GM19395 (cell line): ENCODE measurements around the gene FN1.
A peak's percentile ranks its signal among the peaks of the same experiment; 100 is the strongest.

Source experiments
- ATAC-seq: cut with Tn5 transposase; IDR thresholded peaks from one replicate; pipeline ENCODE4 v1.9.1; 2021; ENCODE audit warnings: mild to moderate bottlenecking, moderate library complexity; ENCODE audit not compliant: unreplicated experiment

Gene FN1

GRCh38 chr2:215356334-215356947, 79.4 kb downstream of the FN1 start:
- no peak for ATAC-seq

DNA sequence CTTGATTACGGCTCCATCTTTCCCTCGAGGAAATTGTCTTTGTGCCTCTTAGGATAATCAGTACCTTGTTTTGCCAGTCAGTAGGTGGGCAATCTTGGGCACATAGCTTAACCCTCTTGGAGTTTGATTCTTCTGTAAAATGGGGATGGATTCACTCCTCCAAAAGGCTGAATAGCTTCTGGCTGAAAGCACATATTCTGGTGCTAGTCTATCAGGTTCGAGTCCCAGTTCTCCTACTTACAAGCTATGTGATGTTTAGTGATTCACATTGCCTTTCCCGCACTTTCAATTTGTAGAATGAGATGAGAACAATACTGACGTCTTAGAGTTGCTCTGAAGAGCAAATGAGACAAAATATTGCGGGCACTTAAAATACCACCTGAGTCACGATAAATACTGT, 80.1 kb downstream of the FN1 start:
- no peak for ATAC-seq

- no peak for ATAC-seq
These were observed 80.8 kb downstream of the FN1 start for GRCh38 chr2:215354771-215355695.

DNA sequence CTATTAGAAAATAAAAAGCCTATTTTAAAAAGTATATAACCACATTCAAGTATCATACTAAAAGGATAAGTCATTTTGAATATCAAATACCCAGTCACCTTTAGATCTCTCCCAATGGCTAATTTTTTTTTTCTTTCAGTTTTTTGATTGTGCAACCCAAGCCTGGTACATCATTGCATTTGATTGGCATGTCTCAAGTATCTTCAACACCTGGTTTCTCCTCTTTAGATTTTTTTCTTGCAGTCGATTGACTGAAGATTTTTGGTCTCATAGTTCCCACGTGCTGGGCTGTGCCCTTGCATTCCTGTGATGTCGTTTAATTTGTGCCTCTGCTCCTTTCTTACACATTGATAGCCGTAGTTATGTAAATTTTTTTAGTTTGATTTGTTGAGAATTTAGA, 83.3 kb downstream of the FN1 start:
- ATAC-seq: no peak

DNA sequence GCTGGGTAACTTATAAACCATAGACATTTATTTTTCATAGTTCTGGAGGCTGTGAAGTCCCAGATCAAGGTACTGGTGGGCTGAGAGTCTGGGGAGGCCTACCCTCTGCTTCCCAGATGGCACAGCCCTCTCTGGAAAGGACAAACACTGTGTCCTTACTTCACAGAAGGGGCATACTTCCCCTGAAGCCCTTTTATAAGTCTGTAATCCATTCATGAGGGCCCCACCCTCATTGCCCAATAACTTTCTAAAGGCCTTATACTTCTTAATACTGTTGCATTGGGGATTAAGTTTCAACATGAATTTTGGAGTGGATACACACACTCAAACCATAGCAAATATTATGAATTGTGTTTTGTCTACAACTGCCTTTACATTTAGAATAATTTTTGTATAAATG, 88.0 kb downstream of the FN1 start:
- ATAC-seq: no peak

GRCh38 chr2:215338883-215339679, 96.8 kb downstream of the FN1 start:
- no peak for ATAC-seq

DNA sequence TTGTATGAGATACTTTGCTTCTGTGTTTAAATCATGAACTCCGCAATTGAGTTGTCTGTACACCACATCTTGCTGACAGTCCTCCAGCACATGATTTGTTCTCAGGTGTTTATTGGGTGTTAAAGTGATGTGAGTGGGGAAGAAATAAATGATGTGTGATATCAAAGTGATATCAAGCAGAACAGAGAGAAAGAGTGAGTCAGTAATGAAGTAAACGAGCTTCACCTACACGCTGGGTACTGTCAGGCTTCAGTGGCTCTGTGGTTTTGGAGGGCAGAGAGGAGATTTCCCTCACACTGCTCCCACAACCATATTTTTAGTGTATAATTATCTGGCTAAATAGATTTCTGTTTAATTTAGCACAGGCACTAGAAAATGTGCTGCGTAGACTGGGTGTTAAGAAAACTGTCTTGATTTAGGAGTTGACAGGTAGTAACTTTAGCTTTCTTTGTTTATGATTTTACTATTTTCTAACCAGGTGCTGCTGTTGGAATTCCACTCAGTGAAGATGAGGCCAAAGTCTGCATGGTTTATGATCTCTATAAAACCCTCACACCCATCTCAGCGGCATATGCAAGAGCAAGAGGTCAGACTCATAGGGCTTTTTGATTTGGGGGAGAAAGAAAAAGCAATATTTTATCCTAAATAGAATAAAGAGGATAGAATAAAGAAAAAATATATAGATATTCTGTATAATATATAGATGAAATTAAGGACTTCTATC, 102.8 kb downstream of the FN1 start:
- ATAC-seq: peak; percentile 74

DNA sequence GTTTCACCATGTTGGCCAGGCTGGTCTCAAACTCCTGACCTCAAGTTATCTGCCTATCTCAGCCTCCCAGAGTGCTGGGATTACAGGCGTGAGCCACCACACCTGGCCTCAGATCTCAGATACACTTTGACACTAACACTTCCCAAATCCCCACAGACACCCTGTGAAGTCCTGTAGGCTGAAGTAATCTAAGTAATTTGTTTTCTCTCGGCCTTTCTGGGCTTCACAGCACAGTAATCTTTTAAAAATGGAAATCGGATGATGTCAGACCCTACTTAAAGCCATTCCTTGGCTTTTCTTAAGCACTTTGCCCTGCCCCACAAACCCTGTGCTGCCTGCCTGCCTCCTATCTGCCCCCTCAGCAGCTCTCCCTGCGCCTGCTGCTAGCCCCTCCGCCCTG, 107.8 kb downstream of the FN1 start:
- no peak for ATAC-seq

DNA sequence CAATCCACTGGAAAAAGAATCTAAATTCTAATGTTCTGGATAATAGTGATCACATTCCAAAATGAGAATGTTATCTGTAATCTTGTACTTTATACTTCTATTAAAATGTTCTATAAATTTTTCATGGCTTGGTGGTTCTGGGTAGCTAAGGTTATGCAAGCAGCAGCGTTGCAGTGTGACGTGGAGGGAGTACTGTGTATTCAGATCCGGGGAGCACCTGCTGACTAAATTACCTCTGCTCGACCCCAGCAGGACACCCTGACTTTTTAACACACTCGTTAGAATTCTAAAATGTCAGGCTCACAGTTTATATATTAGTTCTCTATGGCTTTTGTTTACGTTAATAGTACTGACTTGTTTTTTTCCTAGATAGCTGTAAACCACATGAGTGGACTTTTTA, 111.1 kb downstream of the FN1 start:
- no peak for ATAC-seq

- ATAC-seq: no peak
These were observed 115.2 kb downstream of the FN1 start for GRCh38 chr2:215320679-215321078.

GRCh38 chr2:215320102-215320501, 115.8 kb downstream of the FN1 start:
- no peak for ATAC-seq

GRCh38 chr2:215319500-215319899, 116.4 kb downstream of the FN1 start:
- no peak for ATAC-seq

GRCh38 chr2:215316336-215316735, 119.5 kb downstream of the FN1 start:
- ATAC-seq: no peak

DNA sequence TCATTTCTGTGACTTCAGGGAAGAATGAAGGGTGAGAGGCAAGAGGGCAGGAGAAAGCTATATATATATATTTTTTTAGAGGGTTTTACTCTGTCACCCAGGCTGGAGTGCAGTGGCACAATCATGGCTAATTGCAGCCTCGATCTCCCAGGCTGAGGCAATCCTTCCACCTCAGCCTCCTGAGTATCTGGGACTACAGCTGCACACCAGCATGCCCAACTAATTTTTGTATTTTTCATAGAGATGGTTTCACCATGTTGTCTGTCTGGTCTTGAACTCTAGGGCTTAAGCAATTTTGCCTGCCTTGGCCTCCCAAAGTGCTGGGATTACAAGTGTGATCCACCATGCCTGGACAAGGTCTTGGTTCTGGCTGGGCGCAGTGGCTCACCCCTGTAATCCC, 120.6 kb downstream of the FN1 start:
- ATAC-seq: no peak

- no peak for ATAC-seq
These were observed 121.0 kb downstream of the FN1 start for GRCh38 chr2:215314896-215315295.

GRCh38 chr2:215313255-215313613, 122.6 kb downstream of the FN1 start:
- ATAC-seq: no peak

DNA sequence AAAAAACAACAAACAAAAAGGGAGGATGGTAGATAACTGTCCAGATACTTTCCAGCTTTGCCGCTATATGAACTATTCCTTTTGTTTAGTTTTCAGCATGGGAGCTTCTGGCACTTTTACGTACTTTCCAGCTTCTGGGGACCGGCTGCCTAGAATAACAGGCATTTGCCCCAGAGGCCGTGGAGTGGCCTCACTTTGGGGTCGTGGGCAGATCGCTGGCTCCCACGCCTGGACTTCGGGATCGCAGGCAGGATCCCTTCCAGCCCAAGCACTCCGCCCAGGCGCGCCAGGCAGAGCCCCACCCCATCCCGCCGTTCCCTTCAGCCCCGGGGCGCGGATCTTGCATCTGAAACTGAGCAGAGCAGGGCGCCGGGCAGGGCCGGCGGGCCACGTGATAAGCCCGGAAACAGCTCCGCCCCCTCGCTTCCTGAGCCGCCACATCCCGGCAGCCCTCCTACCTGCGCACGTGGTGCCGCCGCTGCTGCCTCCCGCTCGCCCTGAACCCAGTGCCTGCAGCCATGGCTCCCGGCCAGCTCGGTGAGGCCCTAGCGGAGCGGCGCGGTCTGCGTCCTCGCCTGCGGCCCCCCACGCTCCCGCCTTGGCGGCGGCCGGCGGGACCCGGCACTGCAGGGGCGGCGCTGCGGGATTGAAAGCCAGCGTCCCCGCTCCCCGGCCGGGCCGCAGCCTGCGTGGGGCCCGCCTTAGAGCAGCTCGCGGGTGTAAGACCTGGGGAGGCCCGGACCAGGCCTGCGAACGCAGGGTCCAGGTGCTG, 124.1 kb downstream of the FN1 start, which contains the start of gene ATIC:
ATIC (plus strand) TSS at position 435 of the 772 bp plus-strand sequence; CDS start at position 519, 84 bp downstream.
- peak; percentile 99 for ATAC-seq

GRCh38 chr2:215311259-215311624, 124.6 kb downstream of the FN1 start:
- peak; percentile 40 for ATAC-seq
